Midbrain (tissue), 1 donor: ENCODE data around the gene CEACAM8.
A peak's percentile ranks its signal among the peaks of the same experiment; 100 is the strongest.
"Not testable (repeated sequence)": the region's sequence is repeated elsewhere in the genome, so short reads cannot be mapped to it uniquely, and the experiment has no call there.

Experiments used
- DNase-seq: peaks from one replicate; lab custom pipeline; 2025; lab: John Stamatoyannopoulos, UW

CEACAM8 gene

DNA sequence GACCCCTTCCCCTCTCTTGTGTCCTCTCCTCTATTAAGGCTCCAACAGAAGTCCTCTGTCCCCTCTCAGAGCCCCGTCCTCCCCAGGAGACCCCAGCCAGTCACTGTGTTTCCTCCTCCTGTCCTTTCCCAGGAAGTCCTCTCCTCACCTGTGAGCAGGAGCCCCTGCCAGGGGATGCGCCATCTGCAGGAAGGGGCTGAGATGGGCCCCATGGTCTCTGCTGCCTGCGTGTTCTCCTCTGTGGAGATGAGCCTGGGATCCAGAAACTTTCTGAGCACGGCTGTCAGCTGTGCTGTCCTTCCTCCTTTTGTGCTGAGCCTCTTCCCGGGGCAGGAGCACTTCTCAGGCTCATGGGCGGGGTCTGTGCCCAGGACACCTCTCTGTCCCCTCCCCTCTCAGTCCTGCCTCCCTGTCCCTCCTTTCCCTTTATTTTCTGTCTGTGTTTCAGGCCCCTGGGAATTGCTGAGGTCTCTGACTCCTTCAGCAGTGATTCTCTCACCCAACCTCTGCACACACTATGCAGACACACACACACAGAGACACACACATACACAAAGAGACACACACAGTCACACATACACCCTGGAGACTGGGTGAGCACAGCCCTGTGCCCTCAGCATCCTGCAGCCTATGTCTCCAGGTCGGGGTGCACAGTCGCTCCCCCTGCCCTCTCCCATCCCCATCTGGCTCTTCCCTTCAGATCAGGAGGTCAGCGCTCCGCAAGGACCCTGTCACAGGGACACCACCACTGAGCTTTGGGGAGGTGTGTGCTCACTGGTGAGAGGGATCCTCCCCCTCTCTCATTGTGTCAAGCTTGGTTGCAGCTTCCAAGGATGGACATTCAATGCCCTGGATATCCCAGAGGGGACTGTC is at the start of gene CEACAM8:
TSS of gene CEACAM8 (minus strand) at position 308 of the 873 bp plus-strand sequence. CDS start at position 212, 96 bp downstream.
- DNase-seq, result no peak

GRCh38 chr19:42639324-42640092 is 44.8 kb upstream of the CEACAM8 start:
- not testable (repeated sequence) for DNase-seq

GRCh38 chr19:42635233-42635539 is 40.5 kb upstream of the CEACAM8 start:
- DNase-seq, result no peak

DNA sequence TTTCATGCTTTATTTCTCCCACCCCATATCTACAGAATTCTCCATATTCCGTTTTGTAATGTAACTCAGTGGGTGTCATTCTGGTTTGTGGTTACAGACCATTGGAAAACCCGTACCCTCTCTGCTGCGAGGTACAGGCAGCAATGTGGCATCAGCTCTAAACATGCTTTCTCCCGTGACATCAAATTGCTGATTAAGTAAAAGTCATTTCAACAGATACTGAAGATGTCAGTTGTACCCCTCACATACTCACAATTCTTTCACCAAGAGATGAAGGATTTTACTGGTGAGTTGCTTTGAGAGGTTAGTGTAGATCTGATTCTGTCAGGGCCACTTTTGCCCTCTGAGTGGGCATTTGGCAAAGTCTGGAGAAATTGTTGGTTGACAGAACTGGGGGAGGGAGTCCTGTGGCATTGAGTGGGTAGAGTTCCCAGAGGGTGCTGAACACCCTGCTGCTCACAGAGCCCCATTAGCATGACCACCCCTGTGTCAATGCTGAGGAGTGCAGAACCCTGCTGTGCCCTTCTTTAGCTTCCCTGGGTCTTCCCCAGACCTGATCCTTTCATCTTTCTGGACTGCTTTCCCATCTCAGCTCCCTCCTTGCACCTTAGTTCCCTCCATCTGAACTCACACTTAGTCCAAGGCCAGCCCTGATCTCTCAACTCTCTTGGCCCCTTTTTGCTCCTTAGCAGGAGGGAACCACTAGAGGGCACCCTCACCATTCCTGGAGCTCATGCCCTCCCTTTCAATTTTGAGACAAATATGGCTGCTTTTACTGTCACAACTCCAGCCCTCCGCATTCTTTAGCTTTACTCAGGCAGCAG is 39.9 kb upstream of the CEACAM8 start:
- DNase-seq, result no peak

- no peak for DNase-seq
These were observed 34.5 kb upstream of the CEACAM8 start for GRCh38 chr19:42629191-42629590.

GRCh38 chr19:42628411-42629140 is 33.9 kb upstream of the CEACAM8 start:
- no peak for DNase-seq

DNA sequence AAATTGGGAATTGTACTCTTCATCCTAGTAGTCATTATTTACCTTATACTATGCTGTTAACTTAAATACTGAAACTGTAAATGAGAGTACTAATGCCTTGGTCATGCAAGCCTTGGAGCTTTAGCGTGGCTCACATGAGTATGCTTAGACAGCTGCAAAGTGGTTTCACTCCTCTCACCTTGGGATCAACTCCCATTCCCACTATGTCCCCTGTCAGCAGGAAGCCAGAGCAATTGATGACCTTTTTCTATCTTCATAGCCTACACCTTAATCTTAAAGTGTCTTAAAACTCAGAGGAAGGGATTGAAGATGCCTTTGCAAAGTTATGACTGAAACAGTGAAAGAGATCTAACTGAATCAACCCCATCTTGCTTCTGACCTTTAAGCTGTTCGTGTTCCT is 33.2 kb upstream of the CEACAM8 start:
- DNase-seq, result no peak

- no peak for DNase-seq
These were observed 31.5 kb upstream of the CEACAM8 start for GRCh38 chr19:42626181-42626580.

GRCh38 chr19:42619271-42619670 is 24.5 kb upstream of the CEACAM8 start:
- no peak for DNase-seq

- DNase-seq, result no peak
These were observed 18.9 kb upstream of the CEACAM8 start for GRCh38 chr19:42613666-42614065.

DNA sequence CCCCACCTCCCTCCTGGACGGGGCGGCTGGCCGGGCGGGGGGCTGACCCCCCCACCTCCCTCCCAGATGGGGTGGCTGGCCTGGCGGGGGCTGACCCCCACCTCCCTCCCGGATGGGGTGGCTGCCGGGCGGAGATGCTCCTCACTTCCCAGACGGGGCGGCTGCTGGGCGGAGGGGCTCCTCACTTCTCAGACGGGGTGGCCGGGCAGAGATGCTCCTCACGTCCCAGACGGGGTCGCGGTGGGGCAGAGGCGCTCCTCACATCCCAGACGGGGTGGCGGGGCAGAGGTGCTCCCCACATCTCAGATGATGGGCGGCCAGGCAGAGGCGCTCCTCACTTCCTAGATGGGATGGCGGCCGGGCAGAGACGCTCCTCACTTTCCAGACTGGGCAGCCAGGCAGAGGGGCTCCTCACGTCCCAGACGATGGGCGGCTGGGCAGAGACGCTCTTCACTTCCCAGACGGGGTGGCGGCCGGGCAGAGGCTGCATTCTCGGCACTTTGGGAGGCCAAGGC is 15.7 kb upstream of the CEACAM8 start:
- DNase-seq, result not testable (repeated sequence)

DNA sequence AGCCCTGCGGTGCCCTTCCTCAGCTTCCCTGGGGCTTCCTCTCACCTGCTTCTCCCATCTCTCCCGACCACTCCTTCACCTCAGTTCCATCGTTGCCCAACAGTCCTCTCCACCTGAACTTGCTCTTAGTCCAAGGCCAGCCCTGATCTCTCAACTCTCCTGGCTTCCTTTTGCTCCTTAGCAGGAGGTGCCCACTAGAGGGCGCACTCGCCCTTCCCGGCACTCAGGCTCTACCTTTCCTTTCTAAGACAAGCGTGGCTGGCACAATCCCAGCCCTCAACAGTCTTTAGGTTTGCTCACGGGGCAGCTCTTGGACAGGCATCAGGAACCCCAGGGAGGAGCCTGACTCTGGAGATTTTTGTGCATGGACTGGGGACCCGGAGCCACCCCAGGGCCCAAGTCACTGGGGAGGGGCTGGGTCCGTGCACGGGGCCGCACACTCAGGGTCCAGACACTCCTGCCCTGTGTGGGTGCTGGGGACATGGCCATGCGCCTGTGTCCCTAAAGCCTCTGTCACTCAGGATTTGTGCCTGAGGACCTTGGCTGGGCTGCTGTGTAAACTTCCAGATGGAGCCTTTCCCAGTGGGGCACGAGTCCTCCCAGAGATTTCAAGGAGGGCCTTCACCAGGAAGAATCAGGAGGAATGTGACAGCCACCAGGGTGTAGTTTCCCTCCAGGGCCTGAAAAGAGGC is 12.1 kb upstream of the CEACAM8 start:
- peak; percentile 71 for DNase-seq

- no peak for DNase-seq
These were observed 7.2 kb upstream of the CEACAM8 start for GRCh38 chr19:42601811-42602443.

DNA sequence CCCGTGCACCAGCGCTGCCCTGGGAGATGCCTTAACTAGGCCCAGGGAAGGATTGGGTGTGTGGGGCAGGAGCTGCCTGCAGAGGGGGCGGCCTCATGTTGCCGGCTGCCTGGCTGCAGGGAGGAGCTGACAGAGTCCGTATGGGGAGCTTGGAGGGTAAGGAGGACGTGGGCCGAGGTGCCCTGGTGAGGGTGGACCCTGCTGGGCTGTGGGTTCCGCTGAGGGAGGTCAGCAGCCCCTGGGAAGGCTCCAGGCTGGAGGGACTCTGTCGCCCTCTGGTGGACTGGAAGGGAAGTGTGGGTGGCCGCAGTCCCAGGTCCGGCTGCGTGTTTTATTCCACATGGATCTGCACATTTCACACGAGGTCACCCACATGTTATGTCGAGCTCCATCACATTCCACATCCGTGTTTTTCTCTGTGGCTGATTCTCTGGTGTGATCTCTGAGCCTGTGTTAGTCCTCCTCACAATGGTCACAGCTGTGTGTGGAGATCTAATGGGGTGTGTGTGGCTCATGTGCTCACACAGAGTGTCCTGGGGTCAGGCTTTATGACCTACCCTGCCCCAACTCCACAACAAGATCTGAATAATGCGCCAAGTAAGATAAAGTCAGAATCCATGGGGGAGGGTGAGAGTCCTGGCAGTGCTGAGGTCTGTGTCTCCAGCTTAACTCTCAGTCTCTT is 1.8 kb upstream of the CEACAM8 start:
- DNase-seq, result peak; percentile 11

DNA sequence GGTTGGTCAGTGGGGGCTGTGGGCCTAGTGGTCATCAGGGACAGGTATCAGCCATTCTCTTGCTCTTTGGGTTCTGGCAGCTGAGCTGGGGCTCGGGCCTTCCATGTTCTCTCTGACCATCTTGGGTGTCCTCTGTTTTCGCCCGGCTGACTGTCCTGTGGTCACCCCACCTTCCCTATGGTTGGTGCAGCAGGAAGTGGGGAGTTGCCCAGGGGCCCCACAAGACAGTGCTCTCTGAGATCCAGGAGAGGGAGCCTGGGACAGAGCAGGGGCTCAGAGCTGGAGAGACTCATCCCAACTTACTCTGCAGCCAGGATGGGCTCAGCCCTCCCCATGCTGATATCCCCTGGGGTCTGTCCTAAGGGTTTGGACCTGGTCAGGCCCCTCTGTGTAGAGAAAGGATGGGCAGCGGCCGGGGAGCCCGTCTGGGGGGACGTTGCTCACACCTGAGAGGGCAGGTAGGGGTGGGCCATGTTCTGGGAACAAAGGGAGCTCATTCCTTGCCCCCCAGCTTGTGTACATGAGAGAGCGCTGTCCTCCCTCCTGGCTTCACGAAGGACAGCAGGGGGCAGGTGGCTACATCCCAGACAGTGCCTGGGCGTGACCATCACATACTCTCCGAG is 937 bp upstream of the CEACAM8 start:
- no peak for DNase-seq

GRCh38 chr19:42589792-42590191 is 4.9 kb downstream of the CEACAM8 start:
- no peak for DNase-seq

DNA sequence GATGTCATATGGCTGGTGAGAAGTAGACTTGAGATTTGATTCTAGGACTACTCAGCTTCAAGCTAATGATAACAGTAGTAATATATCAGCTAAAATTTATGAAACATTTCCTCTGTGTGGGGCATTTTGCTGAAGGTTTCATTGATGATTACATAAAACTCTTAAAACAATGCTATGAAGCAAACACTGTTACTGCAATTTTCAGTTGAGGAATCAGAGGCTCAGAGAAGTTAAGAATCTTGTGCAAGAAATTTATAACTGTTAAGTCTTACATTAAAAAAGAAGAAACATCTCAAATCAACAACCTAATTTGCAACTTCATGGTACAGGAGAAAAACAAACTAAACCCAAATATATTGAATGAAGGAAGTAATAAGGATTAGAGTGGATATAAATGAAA is 10.3 kb downstream of the CEACAM8 start:
- DNase-seq, result no peak

- DNase-seq, result no peak
These were observed 17.7 kb downstream of the CEACAM8 start for GRCh38 chr19:42577016-42577415.

GRCh38 chr19:42576241-42576640 is 18.5 kb downstream of the CEACAM8 start:
- DNase-seq, result no peak
